K562 (cell line): ENCODE data around the gene COL9A3. TPM values are rescaled to one million over a fixed set of nuclear protein-coding genes. Genes with fewer than 3 reads are reported as not detected.

ENCODE experiments used
- ATAC-seq: fragments of 200-7000 bp; cut with Tn5 transposase; 3 replicates; pipeline ENCODE4 v1.9.1; 2020; ENCODE audit warnings: moderate library complexity
- BruUV-seq: library from RNA; stranded (reverse); fragments of 400-500 nt; replicated peaks from 2 replicates; lab custom pipeline; 2021; lab: Mats Ljungman, UMichigan
- CTCF ChIA-PET: fragments of 300-600 bp; formaldehyde crosslinking; extraction: SDS; loops from one replicate; lab custom pipeline; 2021; ENCODE audit warnings: low intra/inter-chr PET ratio; lab: Yijun Ruan, JAX
- POLR2A ChIA-PET: fragments of 300-600, 350-650 bp; sonication (Branson Sonifier 250); formaldehyde crosslinking; extraction: SDS; loops from one replicate; lab custom pipeline; 2021; ENCODE audit warnings: antibody characterized with exemption, inconsistent platforms; lab: Yijun Ruan, JAX
- DNase-seq, 4 experiments: peaks; one replicate each; pipeline versions ENCODE4 v3.0.0 to v3.0.0-alpha.2; 2011 to 2018; ENCODE audit warnings: low spot score in 3 of 4, mixed read lengths in 3 of 4; ENCODE audit errors: extremely low read depth in 1 of 4
- FAIRE-seq: peaks from 2 replicates; lab custom pipeline; 2011; peaks lifted over from hg19 to GRCh38; lab: Jason Lieb, UNC
- H2AFZ ChIP-seq: 2 replicates; pipeline ENCODE4 v1.6.0; 2011; ENCODE audit warnings: low read depth, low read length, control low read depth, inconsistent platforms
- H3K27ac ChIP-seq: fragments of 200-600 bp; 3 replicates; pipeline ENCODE4 v1.8.0; 2011; ENCODE audit warnings: low read depth, mild to moderate bottlenecking, control low read depth, inconsistent platforms, low read length, moderate library complexity, mixed read lengths; ENCODE audit errors: extremely low read depth
- H3K27me3 ChIP-seq, 2 experiments: fragments of 300-600 bp in 1 of 2; 2 replicates in 1 of 2; 3 replicates in 1 of 2; pipeline versions ENCODE4 v1.6.0 to v1.8.0; 2011; ENCODE audit warnings: inconsistent platforms in 2 of 2, low read length in 2 of 2, mild to moderate bottlenecking in 1 of 2, mixed read lengths in 1 of 2, moderate library complexity in 1 of 2; ENCODE audit not compliant: control insufficient read depth in 2 of 2, insufficient read depth in 2 of 2
- H3K36me3 ChIP-seq: fragments of 300-600 bp; 3 replicates; pipeline ENCODE4 v1.8.0; 2011; ENCODE audit warnings: mild to moderate bottlenecking, low read length, inconsistent platforms; ENCODE audit not compliant: control insufficient read depth, insufficient read depth
- H3K4me1 ChIP-seq, 2 experiments: fragments of 200-600 bp in 1 of 2; replicated peaks in 1 of 2; 2 replicates in 1 of 2; 3 replicates in 1 of 2; pipeline versions ENCODE4 v1.5.1 to v1.8.0; 2011; ENCODE audit warnings: inconsistent platforms in 2 of 2, low read length in 2 of 2, mild to moderate bottlenecking in 1 of 2, mixed read lengths in 1 of 2, moderate library complexity in 1 of 2; ENCODE audit not compliant: control insufficient read depth in 2 of 2, insufficient read depth in 2 of 2
- H3K4me2 ChIP-seq: 2 replicates; pipeline ENCODE4 v1.6.1; 2011; ENCODE audit warnings: low read length, control low read depth, inconsistent platforms, mixed read lengths; ENCODE audit not compliant: insufficient read depth
- H3K4me3 ChIP-seq: fragments of 200-600 bp; sonication (generic), shearing (Covaris generic); 2 replicates; pipeline ENCODE4 v1.5.1; 2016; ENCODE audit warnings: control low read depth, inconsistent platforms
- H3K79me2 ChIP-seq: fragments of 200-600 bp; 3 replicates; pipeline ENCODE4 v1.8.0; 2011; ENCODE audit warnings: low read length, inconsistent platforms; ENCODE audit not compliant: control insufficient read depth, insufficient read depth
- H3K9ac ChIP-seq, 2 experiments: 2 replicates each; pipeline versions ENCODE4 v1.6.0 to v1.6.1; 2011; ENCODE audit warnings: low read depth in 2 of 2, low read length in 2 of 2, control low read depth in 1 of 2, inconsistent platforms in 1 of 2, mild to moderate bottlenecking in 1 of 2, mixed read lengths in 1 of 2; ENCODE audit not compliant: insufficient read depth in 1 of 2
- H3K9me1 ChIP-seq: one replicate; pipeline ENCODE4 v1.6.0; 2011; ENCODE audit warnings: inconsistent platforms, mild to moderate bottlenecking, low read length, moderate library complexity; ENCODE audit not compliant: control insufficient read depth, insufficient read depth
- H3K9me3 ChIP-seq: replicated peaks from 2 replicates; pipeline ENCODE4 v1.5.1; 2011; ENCODE audit warnings: low read depth, low read length, inconsistent platforms; ENCODE audit not compliant: control insufficient read depth, insufficient read depth
- H4K20me1 ChIP-seq: replicated peaks from 2 replicates; pipeline ENCODE4 v1.6.1; 2011; ENCODE audit warnings: low read length, inconsistent platforms, mixed read lengths; ENCODE audit not compliant: control insufficient read depth, insufficient read depth
- BRF2 ChIP-seq: IDR thresholded peaks from 3 replicates; pipeline ENCODE4 v1.6.1; 2011; ENCODE audit warnings: borderline replicate concordance, mild to moderate bottlenecking; ENCODE audit not compliant: insufficient read length, insufficient read depth
- RBM17 ChIP-seq: fragments of 200-400 bp; formaldehyde crosslinking; IDR thresholded peaks from 2 replicates; pipeline ENCODE4 v1.6.1; 2017; ENCODE audit warnings: low read depth, mild to moderate bottlenecking, low read length, borderline replicate concordance
- RCOR1 ChIP-seq, 2 experiments: IDR thresholded peaks; 2 replicates each; pipeline ENCODE4 v1.6.1; 2012; ENCODE audit warnings: low read depth in 2 of 2, low read length in 2 of 2, borderline replicate concordance in 1 of 2, improper control_type of control experiment in 1 of 2
- WGBS: fragments of 100-300 bp; shearing (Covaris generic); methylation state at CpG from one replicate; pipeline ENCODE4 v1.1.6; 2016; ENCODE audit warnings: low coverage, mixed read lengths; ENCODE audit not compliant: insufficient coverage; ENCODE audit errors: missing lambda C conversion rate; 5-methylcytosine and 5-hydroxymethylcytosine counted together
- in situ Hi-C: fragments of 300-500 bp; cut with MboI; formaldehyde crosslinking; loops from 4 replicates; pipeline ENCODE4 v1.15.0; 2018; ENCODE audit warnings: inconsistent platforms, mixed read lengths
- intact Hi-C: fragments of 100-400 bp; cut with micrococcal nuclease; formaldehyde crosslinking; loops from 2 replicates; pipeline ENCODE4 v1.14.2; 2022
- polyA plus RNA-seq, 8 experiments: library from polyadenylated mRNA; depleted of rRNA in 4 of 8; stranded (reverse) in 5 of 8; unstranded in 3 of 8; fragments of >200 nt; fragmentation: Nextera tagmentation in 2 of 8; fragmentation: Illumina TruSeq in 1 of 8; extraction: Ambion mirVana in 2 of 8; extraction: Trizol in 1 of 8; gene quantifications; 2 replicates each; pipeline versions ENCODE4 v1.2.1 to v1.2.3, GENCODE V29; 2011 to 2014; ENCODE audit warnings: inconsistent platforms in 1 of 8, missing spikeins in 1 of 8
- total RNA-seq, 7 experiments: library from RNA; depleted of rRNA in 6 of 7; stranded (reverse); fragments of >200 nt in 6 of 7; fragmentation: Illumina TruSeq in 2 of 7; extraction: Trizol in 2 of 7; gene quantifications; 2 replicates each; pipeline versions ENCODE4 v1.2.1 to v1.2.3, GENCODE V29; 2011 to 2021; ENCODE audit warnings: low replicate concordance in 1 of 7

Gene COL9A3
- total and polyA plus RNA-seq, 9 of the 15 experiments (the other 6 are each of a cell fraction or from before 2014, with no cell fraction given) = 0.14 to 3.6 (median 0.88) TPM; not detected in 1

- POLR2A ChIA-PET = interaction anchor here (0.7 to 1.4 kb wide), 2 partner anchors 10 to 176 kb away, joined by 3 to 6 read pairs; no protein-coding TSS in a partner anchor
- TF ChIP-seq RCOR1 (IDR thresholded peaks at IDR 0.05; ENCODE audit: borderline replicate concordance in 1 of 2, low read depth in 2 of 2, low read length in 2 of 2) (no peak), BRF2 (no peak), RBM17 (no peak)
- TF ChIP-seq, all 486 proteins: peak for 0
- Histone ChIP-seq H4K20me1 (peaks cover 6% of the 10 kb centered on the region; the same call in 1 of the 2 replicates), H3K9ac (no peak overlapping the region), H3K36me3 (no peaks in the 10 kb centered on the region), H3K27ac (no peak overlapping the region), H3K4me2 (no peak overlapping the region), H3K4me1 (peaks cover 15 to 100% of the 10 kb centered on the region in 2 experiments), H3K79me2 (no peaks in the 10 kb centered on the region), H3K9me3 (no peaks in the 10 kb centered on the region), H3K9me1 (no peaks in the 10 kb centered on the region), H3K4me3 (no peak overlapping the region), H2AFZ (no peak overlapping the region), H3K27me3 (peaks cover 0 to 10% of the 10 kb centered on the region in 2 experiments; a peak in 3 of 5 replicates)
- in situ Hi-C loops = loop anchor here (10.0 kb wide), 1 partner anchor 195 kb away; no protein-coding TSS in a partner anchor
- intact Hi-C loops = loop anchor here (10.0 kb wide), 1 partner anchor 55 kb away; no protein-coding TSS in a partner anchor
- CTCF ChIA-PET = no interaction called here
- no peak for DNase-seq
- no TSS peak for BruUV-seq
- 28% methylated on average over 10 of the region's 16 CpGs for WGBS
- no peak for ATAC-seq
- FAIRE-seq = no peak
Measured at GRCh38 chr20:62819494-62820174, 2.8 kb downstream of the COL9A3 start.
